Measurements from ENCODE around the gene C15orf39. TPM values are rescaled to one million over a fixed set of nuclear protein-coding genes. Genes with fewer than 3 reads are reported as not detected.
A peak's percentile ranks its signal among the peaks of the same experiment; 100 is the strongest.

Gene C15orf39
- total RNA-seq, 2 donors from 2014 or later = 17.9 to 96.3 TPM

DNA sequence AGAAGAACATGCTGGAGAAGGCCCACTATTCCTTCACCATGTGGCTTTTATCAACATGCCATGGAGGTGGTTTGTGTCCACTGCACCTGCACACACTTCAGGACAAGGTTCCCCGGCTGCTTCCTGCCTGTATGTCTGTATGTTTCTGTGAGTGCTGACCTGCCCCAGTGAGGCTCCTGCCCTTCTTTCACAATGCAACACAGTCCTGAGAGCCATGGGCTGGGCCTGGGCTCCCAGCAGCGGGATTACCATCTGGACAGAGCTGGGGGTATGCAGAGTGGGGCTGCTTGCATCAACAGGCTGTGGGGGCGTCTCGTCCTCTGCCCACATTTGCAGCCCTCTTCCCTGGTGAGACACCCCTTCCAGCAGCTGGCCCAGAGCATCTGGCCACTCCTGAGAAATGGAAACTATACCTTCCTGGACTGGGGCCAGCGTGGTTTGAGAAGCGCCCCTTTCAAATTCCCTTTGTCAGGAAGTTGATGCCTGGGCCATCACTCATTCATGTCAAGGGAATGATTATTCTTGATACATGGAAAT, 29.3 kb upstream of the C15orf39 start:
- Histone ChIP-seq H3K4me3 (no peak overlapping the region), H3K4me1 (replicated peaks) (peaks cover 8% of the 10 kb centered on the region), H3K27me3 (replicated peaks; ENCODE audit: insufficient read depth) (no peaks in the 10 kb centered on the region), H3K9me3 (no peaks in the 10 kb centered on the region), H3K36me3 (no peaks in the 10 kb centered on the region), H3K27ac (no peak overlapping the region)
- TF ChIP-seq POLR2A (IDR thresholded peaks at IDR 0.05) = no peak
- TF ChIP-seq POLR2AphosphoS5 (IDR thresholded peaks at IDR 0.05) = no peak
- TF ChIP-seq, protein P1, sequence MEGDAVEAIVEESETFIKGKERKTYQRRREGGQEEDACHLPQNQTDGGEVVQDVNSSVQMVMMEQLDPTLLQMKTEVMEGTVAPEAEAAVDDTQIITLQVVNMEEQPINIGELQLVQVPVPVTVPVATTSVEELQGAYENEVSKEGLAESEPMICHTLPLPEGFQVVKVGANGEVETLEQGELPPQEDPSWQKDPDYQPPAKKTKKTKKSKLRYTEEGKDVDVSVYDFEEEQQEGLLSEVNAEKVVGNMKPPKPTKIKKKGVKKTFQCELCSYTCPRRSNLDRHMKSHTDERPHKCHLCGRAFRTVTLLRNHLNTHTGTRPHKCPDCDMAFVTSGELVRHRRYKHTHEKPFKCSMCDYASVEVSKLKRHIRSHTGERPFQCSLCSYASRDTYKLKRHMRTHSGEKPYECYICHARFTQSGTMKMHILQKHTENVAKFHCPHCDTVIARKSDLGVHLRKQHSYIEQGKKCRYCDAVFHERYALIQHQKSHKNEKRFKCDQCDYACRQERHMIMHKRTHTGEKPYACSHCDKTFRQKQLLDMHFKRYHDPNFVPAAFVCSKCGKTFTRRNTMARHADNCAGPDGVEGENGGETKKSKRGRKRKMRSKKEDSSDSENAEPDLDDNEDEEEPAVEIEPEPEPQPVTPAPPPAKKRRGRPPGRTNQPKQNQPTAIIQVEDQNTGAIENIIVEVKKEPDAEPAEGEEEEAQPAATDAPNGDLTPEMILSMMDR (IDR thresholded peaks at IDR 0.05) = no peak
- intact Hi-C loops (cut with DNase I) = no loop called here
- DNase-seq (ENCODE audit: low spot score) = no peak
- WGBS = 93% methylated on average over 6 of the region's 6 CpGs

GRCh38 chr15:75174102-75174501, 27.6 kb upstream of the C15orf39 start:
- Histone ChIP-seq H3K4me1 (replicated peaks) (peaks cover 8% of the 10 kb centered on the region), H3K4me3 (no peak overlapping the region), H3K36me3 (no peaks in the 10 kb centered on the region), H3K27ac (no peak overlapping the region), H3K9me3 (no peaks in the 10 kb centered on the region), H3K27me3 (replicated peaks; ENCODE audit: insufficient read depth) (no peaks in the 10 kb centered on the region)
- 96% methylated on average over 5 of the region's 5 CpGs for WGBS
- DNase-seq (ENCODE audit: low spot score) = no peak
- TF ChIP-seq POLR2A (IDR thresholded peaks at IDR 0.05) (no peak), POLR2AphosphoS5 (IDR thresholded peaks at IDR 0.05) (no peak)
- TF ChIP-seq, protein P1 (IDR thresholded peaks at IDR 0.05) = no peak
- intact Hi-C loops (cut with DNase I) = no loop called here

- Histone ChIP-seq H3K4me1 (replicated peaks) (peaks cover 8% of the 10 kb centered on the region), H3K36me3 (no peaks in the 10 kb centered on the region), H3K4me3 (no peak overlapping the region), H3K27me3 (replicated peaks; ENCODE audit: insufficient read depth) (no peaks in the 10 kb centered on the region), H3K9me3 (no peaks in the 10 kb centered on the region), H3K27ac (no peak overlapping the region)
- WGBS = 98% methylated on average over 10 of the region's 10 CpGs
- intact Hi-C loops (cut with DNase I) = no loop called here
- TF ChIP-seq, protein P1 (IDR thresholded peaks at IDR 0.05) = no peak
- DNase-seq (ENCODE audit: low spot score) = no peak
Measured at GRCh38 chr15:75174729-75175128, 27.0 kb upstream of the C15orf39 start.

- WGBS = 68% methylated on average over 4 of the region's 4 CpGs
- TF ChIP-seq POLR2A (IDR thresholded peaks at IDR 0.05) (no peak), POLR2AphosphoS5 (IDR thresholded peaks at IDR 0.05) (peak; percentile 79)
- TF ChIP-seq, protein P1 (IDR thresholded peaks at IDR 0.05) = no peak
- Histone ChIP-seq H3K4me3 (no peak overlapping the region), H3K36me3 (no peaks in the 10 kb centered on the region), H3K9me3 (no peaks in the 10 kb centered on the region), H3K27ac (peak overlapping the region; percentile 61 to 62), H3K27me3 (replicated peaks; ENCODE audit: insufficient read depth) (no peaks in the 10 kb centered on the region), H3K4me1 (replicated peaks) (peaks cover 14% of the 10 kb centered on the region)
- DNase-seq (ENCODE audit: low spot score) = peak; percentile 84
- intact Hi-C loops (cut with DNase I) = no loop called here
Measured at GRCh38 chr15:75176396-75176761, 25.3 kb upstream of the C15orf39 start.

DNA sequence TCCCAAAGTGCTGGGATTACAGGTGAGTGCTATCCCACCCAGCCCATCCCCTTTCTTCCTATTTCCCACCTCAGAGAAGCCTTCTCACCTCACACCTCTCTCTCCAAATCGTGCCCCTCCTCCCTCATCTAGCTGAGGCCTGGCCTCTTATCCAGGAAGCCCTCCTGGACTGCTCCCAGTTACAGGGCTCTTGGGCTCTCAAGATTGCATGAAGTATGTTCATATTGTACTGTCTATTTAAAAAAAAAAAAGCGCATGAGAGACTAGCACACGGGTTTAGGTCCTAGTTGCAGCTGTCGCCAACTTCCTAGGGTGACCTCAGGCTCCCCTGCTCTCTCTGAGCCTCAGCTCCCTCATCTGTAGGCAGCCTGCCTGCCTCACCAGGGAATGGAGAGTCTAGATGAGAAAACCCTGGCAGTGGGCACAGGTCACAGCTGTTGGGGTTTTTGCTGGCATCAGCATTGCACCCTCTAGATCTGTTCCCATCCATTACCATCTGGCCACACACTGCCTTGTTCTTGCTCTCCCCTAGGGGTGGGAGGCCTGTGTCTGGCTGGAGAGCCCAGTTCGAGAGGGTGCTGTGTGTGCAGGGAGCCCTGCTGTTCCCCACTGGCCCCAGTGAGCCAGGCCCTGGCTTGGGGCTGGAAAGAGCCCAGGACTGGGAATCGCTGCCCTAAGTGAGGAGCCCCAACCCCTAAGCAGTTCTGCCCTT, 24.2 kb upstream of the C15orf39 start:
- 73% methylated on average over 5 of the region's 6 CpGs for WGBS
- no peaks in the 10 kb centered on the region for H3K36me3 ChIP-seq
- TF ChIP-seq POLR2A (IDR thresholded peaks at IDR 0.05) (no peak), POLR2AphosphoS5 (IDR thresholded peaks at IDR 0.05) (no peak)
- TF ChIP-seq, protein P1 (IDR thresholded peaks at IDR 0.05) = no peak
- no peak for DNase-seq (ENCODE audit: low spot score)
- H3K27me3 ChIP-seq (replicated peaks; ENCODE audit: insufficient read depth) = no peaks in the 10 kb centered on the region
- peak overlapping the region in 1 of 2 donors; percentile 2 for H3K27ac ChIP-seq
- H3K4me1 ChIP-seq (replicated peaks) = peaks cover 20% of the 10 kb centered on the region
- intact Hi-C loops (cut with DNase I) = no loop called here
- H3K4me3 ChIP-seq = no peak overlapping the region
- H3K9me3 ChIP-seq = no peaks in the 10 kb centered on the region

All from prostate gland (tissue), 2 donors.